ENCODE measurements around the gene ERP27.

Gene ERP27

GRCh38 chr12:14942196-14942931 is 4.0 kb upstream of the ERP27 start:
- DNase-seq (ENCODE audit: low read depth): no peak
- no peak overlapping the region for H3K4me3 ChIP-seq (ENCODE audit: low read depth, low read length)

- H3K4me3 ChIP-seq (ENCODE audit: low read depth, low read length): no peak overlapping the region
- no peak for DNase-seq (ENCODE audit: low read depth)
Observed at GRCh38 chr12:14941369-14941768, 3.0 kb upstream of the ERP27 start.

- H3K4me3 ChIP-seq (ENCODE audit: low read depth, low read length): no peak overlapping the region
- DNase-seq (ENCODE audit: low read depth): no peak
Observed at GRCh38 chr12:14937689-14938088, 648 bp downstream of the ERP27 start.

- no peak for DNase-seq (ENCODE audit: low read depth)
- no peak overlapping the region for H3K4me3 ChIP-seq (ENCODE audit: low read depth, low read length)
Observed at GRCh38 chr12:14937014-14937413, 1.3 kb downstream of the ERP27 start.

GRCh38 chr12:14936224-14936861 is 2.0 kb downstream of the ERP27 start:
- H3K4me3 ChIP-seq (ENCODE audit: low read depth, low read length): no peak overlapping the region

GRCh38 chr12:14935031-14935430 is 3.3 kb downstream of the ERP27 start:
- no peak for DNase-seq (ENCODE audit: low read depth)
- H3K4me3 ChIP-seq (ENCODE audit: low read depth, low read length): no peak overlapping the region

More at GRCh38 chr12:14936224-14936861, 2.0 kb downstream of the ERP27 start:
- DNase-seq (ENCODE audit: low read depth): no peak

GRCh38 chr12:14934511-14934910 is 3.8 kb downstream of the ERP27 start:
- H3K4me3 ChIP-seq (ENCODE audit: low read depth, low read length): no peak overlapping the region
- no peak for DNase-seq (ENCODE audit: low read depth)

- DNase-seq (ENCODE audit: low read depth): no peak
- H3K4me3 ChIP-seq (ENCODE audit: low read depth, low read length): no peak overlapping the region
Observed at GRCh38 chr12:14931791-14932560, 6.4 kb downstream of the ERP27 start.

- DNase-seq (ENCODE audit: low read depth): no peak
- H3K4me3 ChIP-seq (ENCODE audit: low read depth, low read length): no peak overlapping the region
Observed at GRCh38 chr12:14931359-14931758, 7.0 kb downstream of the ERP27 start.

GRCh38 chr12:14930299-14930698 is 8.0 kb downstream of the ERP27 start:
- DNase-seq (ENCODE audit: low read depth): no peak
- no peak overlapping the region for H3K4me3 ChIP-seq (ENCODE audit: low read depth, low read length)

GRCh38 chr12:14928931-14929330 is 9.4 kb downstream of the ERP27 start:
- no peak for DNase-seq (ENCODE audit: low read depth)
- no peak overlapping the region for H3K4me3 ChIP-seq (ENCODE audit: low read depth, low read length)

GRCh38 chr12:14927267-14927666 is 11.1 kb downstream of the ERP27 start:
- DNase-seq (ENCODE audit: low read depth): no peak
- H3K4me3 ChIP-seq (ENCODE audit: low read depth, low read length): no peak overlapping the region

- no peak overlapping the region for H3K4me3 ChIP-seq (ENCODE audit: low read depth, low read length)
- DNase-seq (ENCODE audit: low read depth): no peak
Observed at GRCh38 chr12:14924541-14924940, 13.8 kb downstream of the ERP27 start.

GRCh38 chr12:14923944-14924343 is 14.4 kb downstream of the ERP27 start:
- no peak for DNase-seq (ENCODE audit: low read depth)
- H3K4me3 ChIP-seq (ENCODE audit: low read depth, low read length): no peak overlapping the region

- no peak overlapping the region for H3K4me3 ChIP-seq (ENCODE audit: low read depth, low read length)
- no peak for DNase-seq (ENCODE audit: low read depth)
Observed at GRCh38 chr12:14921218-14921617, 17.1 kb downstream of the ERP27 start.

GRCh38 chr12:14920475-14921126 is 17.7 kb downstream of the ERP27 start:
- H3K4me3 ChIP-seq (ENCODE audit: low read depth, low read length): no peak overlapping the region
- DNase-seq (ENCODE audit: low read depth): no peak

GRCh38 chr12:14919455-14919854 is 18.9 kb downstream of the ERP27 start:
- no peak overlapping the region for H3K4me3 ChIP-seq (ENCODE audit: low read depth, low read length)
- DNase-seq (ENCODE audit: low read depth): no peak

- H3K4me3 ChIP-seq (ENCODE audit: low read depth, low read length): no peak overlapping the region
- DNase-seq (ENCODE audit: low read depth): no peak
Observed at GRCh38 chr12:14915736-14916135, 22.6 kb downstream of the ERP27 start.

GRCh38 chr12:14913381-14913781 is 25.0 kb downstream of the ERP27 start:
- no peak for DNase-seq (ENCODE audit: low read depth)

GRCh38 chr12:14911131-14911530 is 27.2 kb downstream of the ERP27 start:
- DNase-seq (ENCODE audit: low read depth): no peak
- no peak overlapping the region for H3K4me3 ChIP-seq (ENCODE audit: low read depth, low read length)

More at GRCh38 chr12:14913381-14913781, 25.0 kb downstream of the ERP27 start:
- H3K4me3 ChIP-seq (ENCODE audit: low read depth, low read length): no peak overlapping the region

Data from skeletal muscle cell (primary cell).